ENCODE data around the gene SYT9.

SYT9 gene

DNA sequence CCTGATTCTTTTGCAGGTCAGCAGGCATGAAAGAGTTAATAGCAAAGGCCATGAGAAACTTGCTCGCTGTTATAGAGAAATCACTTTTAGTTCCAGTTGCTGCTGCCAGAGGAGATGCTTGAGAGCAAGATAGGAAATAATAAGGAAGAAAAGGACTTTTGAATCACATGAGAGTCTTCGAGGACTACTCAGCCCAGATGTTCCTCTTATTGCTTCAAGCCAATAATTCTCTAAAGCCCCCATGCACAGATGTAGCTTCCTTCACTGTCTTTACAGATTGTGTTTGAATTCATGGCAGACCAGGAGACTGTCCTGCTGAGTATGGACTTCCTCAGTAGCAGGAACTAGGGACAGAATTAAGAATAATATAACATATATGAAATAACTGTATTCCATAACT is 183.5 kb downstream of the SYT9 start:
- no peak for DNase-seq

DNA sequence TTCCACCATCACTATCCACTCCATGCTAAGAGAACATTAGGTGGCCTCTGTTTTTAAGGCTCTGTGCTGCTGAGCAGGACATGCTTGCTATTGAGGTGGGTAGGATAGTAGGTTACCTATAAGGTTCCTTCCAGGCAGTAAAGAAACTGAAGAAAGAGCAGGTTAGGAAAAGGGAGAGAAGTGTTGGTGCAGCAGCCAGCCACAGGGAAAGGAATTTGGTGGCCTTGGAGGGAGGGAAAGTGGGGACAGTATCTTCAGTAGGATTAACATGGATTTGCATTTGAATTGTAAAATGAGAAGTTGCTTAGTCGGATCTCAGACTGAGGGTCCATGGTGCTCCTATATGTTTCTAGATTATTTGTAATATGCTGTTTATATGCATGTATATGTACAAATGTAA is 184.4 kb downstream of the SYT9 start:
- DNase-seq, result no peak

DNA sequence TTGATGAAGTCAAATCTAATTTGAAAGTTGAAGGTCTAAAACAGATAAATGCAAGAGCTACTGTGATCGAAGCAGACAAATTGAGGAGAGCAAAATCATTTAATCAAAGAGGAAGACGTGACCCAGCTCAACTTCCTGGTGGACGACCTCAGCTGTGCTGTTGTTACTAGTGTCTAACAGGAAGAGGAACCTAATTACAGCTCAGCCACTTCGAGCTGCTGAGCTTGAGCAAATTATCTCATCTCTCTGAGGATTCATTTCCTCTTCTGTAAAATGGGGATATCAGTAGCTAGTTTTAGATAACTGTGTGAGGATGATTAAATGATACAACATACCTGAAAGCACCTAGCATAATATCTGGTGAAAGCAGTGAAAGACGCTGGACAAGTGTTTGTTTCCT is 185.0 kb downstream of the SYT9 start:
- peak; percentile 14 for DNase-seq

GRCh38 chr11:7437696-7438095 is 186.0 kb downstream of the SYT9 start:
- DNase-seq, result no peak

DNA sequence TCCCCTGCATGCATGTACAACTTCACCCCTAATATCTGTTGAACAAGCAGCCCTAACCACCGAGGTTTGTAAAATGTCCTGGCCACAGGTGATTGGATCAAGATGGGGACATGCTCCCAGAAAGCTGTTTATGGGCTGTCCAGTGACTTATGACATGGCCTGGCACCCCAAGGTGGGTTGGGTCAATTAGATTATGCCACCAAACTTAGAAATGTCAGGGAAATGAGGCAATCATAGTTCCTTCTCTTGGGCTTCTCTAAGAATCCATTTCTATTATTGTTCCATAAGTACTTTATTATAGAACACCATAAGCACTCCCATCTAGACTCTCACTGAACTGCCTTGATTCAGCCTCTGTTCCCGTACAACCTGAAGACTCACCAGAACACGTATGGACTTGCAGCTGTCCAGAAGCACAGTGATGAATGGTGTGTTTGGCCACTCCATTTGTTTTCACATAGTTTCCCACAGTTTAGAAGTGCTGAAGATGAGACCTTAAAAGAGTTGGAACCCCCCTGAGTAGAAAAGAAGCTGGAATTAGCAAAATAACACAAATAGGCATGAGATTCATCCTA is 188.1 kb downstream of the SYT9 start:
- no peak for DNase-seq

GRCh38 chr11:7442588-7443215 is 191.0 kb downstream of the SYT9 start:
- peak; percentile 13 for DNase-seq

GRCh38 chr11:7444091-7444981 is 192.6 kb downstream of the SYT9 start:
- no peak for DNase-seq

- DNase-seq, result no peak
Observed at GRCh38 chr11:7445564-7445963, 193.9 kb downstream of the SYT9 start.

- no peak for DNase-seq
Observed at GRCh38 chr11:7448201-7448600, 196.5 kb downstream of the SYT9 start.

DNA sequence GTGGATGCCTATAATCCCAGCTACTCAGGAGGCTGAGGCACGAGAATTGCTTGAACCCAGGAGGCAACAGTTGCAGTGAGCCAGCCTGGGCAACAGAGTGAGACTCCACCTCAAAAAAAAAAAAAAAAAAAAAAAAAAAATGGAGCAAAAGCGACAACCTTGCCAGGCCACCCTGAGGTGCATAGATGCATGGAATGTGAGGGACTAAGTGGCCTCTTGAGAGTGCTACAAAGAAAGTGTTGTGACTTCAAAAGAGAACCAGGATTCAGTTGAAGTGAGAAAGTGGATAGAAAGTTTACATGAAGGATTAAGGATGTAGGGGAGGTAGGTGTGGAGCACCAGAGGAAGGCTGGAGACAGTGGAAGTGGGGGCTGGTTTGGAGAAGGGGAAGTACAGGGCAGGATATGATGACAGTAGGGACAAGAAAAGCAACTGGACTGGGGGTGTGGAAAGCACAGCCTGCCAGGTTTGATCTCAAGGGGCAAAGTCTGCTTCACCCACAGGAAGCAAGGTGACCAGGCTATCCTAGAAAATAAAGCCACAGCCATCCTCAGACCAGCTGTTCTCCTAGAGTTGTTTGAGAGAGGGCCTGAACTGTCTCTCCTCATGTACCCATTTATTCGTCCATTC is 197.6 kb downstream of the SYT9 start:
- no peak for DNase-seq

DNA sequence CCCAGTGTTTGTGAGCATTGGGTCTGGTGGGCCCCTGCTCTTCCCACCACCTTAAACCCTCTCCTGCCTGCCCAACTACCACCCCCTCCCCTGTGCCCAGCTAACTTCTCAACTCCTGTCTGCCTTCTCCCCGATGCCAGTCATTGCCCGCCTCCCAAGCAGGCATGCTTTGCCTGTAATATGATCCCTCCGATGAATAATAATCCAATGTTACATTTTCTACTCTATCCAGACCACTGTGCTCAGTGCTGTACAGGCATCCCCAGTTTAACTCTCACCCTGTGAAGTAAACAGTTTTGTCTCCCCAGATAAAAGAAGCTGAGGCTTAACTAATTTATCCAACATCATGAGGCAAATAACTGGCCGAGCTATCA is 198.1 kb downstream of the SYT9 start:
- no peak for DNase-seq

GRCh38 chr11:7450836-7451235 is 199.1 kb downstream of the SYT9 start:
- DNase-seq, result no peak

- no peak for DNase-seq
Observed at GRCh38 chr11:7451520-7451919, 199.8 kb downstream of the SYT9 start.

DNA sequence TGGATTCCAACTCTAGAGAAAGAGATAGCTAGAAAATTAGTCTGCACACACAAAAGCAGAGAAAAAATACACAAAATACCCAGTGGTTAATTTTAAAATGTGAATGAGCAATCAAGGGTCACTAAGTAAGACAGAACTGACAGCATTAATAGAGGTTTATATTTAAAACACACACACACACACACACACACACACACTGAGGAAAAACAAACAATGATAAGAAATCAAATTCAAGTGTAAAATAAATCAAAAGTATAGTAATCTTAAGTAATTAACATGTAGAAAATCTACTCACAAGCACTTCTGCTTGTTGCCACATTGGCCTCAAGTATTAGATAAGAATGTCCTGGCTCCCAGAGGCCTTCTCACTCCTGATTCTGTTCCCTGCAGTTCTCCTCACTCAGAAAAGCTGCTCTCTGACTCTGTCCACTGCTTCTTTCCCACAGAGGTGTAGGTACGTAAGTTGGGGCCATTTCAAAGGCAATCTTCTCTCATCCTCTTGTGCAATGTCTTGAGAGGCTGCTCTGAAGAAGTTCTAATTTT is 200.3 kb downstream of the SYT9 start:
- DNase-seq, result no peak

- DNase-seq, result no peak
Observed at GRCh38 chr11:7454854-7455253, 203.2 kb downstream of the SYT9 start.

- no peak for DNase-seq
Observed at GRCh38 chr11:7457211-7457610, 205.5 kb downstream of the SYT9 start.

- DNase-seq, result no peak
Observed at GRCh38 chr11:7462706-7463105, 211.0 kb downstream of the SYT9 start.

GRCh38 chr11:7467652-7468051 is 215.9 kb downstream of the SYT9 start:
- no peak for DNase-seq

- no peak for DNase-seq
Observed at GRCh38 chr11:7469351-7469865, 217.7 kb downstream of the SYT9 start.

DNA sequence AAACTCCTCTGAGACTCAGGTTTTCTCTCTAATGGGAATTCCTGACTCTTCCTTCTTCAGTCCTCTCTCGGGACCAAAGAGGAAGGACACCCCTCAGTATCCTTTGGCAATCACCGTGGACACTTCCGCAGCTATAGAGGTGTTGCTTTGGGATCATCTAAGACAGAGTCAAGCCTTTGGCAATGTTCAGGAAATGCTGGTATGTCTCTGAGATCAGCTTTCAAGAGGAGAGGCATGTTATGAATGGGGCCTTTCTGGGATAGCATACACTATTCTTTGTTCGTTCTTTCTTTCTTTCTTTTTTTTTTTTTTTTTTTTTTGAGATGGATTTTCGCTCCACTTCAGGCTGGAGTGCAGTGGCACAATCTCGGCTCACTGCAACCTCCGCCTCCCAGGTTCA is 219.4 kb downstream of the SYT9 start:
- no peak for DNase-seq

GRCh38 chr11:7473717-7474116 is 222.0 kb downstream of the SYT9 start:
- DNase-seq, result no peak

DNA sequence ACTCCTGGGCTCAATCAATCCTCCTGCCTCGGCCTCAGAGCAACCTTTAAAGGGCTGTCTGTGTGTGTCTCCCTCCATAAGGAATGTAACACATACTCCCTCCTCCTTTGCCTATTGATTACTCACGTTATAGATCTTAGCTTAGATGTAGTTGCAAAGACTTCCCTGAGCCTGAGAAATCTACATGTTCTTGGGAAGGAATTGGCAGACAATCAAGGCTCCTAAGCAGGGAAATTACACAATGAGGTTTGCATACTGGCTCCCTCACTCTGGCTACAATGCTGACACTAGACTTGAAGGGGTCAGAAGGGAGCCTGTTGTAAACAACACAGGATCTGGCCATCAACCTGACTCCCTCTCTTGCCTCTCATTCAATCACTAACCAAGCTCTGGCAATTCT is 228.4 kb downstream of the SYT9 start:
- no peak for DNase-seq

GRCh38 chr11:7484131-7484530 is 232.4 kb downstream of the SYT9 start:
- no peak for DNase-seq

Measured in GDM1 (cell line).